NCI-H1436 treated with DMSO at 0.1 percent for 48 hours (cell line): ENCODE measurements around the gene WDR62.
A peak's percentile ranks its signal among the peaks of the same experiment; 100 is the strongest.
"Not testable (repeated sequence)": the region's sequence is repeated elsewhere in the genome, so short reads cannot be mapped to it uniquely, and the experiment has no call there.

Experiments used
- DNase-seq: peaks from one replicate; lab custom pipeline; 2025; lab: John Stamatoyannopoulos, UW

Gene WDR62

DNA sequence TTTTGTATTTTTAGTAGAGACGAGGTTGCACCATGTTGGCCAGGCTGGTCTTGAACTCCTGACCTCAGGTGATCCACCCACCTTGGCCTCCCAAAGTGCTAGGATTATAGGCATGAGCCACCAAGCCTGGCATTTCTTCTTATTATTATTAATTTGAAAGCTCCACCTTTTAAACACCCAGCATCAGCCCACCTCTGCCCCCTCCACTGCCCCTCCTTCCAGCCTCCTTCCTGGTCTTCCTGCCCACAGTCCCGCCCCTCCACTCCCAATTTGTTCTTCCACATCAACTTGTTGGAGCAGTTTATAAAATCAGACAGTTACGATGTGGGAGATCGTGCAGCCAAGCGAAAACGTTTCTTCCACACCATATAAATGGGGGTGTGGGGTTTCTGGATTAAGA is 14.2 kb upstream of the WDR62 start:
- no peak for DNase-seq

DNA sequence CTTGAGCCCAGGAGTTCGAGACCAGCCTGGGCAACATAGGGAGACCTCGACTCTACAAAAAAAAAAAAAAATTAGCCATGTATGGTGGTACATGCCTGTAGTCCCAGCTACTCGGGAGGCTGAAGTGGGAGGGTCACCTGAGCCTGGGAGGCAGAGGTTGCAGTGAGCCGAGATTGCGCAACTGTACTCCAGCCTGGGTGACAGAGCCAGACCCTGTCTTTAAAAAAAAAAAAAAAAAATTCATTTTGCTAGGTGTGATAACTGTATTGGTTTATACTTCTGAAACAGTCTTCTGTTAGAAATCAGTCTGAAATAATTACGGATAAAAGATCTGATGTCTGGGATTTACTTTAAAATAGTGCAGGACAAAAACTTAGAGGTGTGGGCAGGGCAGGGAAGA is 13.6 kb upstream of the WDR62 start:
- not testable (repeated sequence) for DNase-seq

DNA sequence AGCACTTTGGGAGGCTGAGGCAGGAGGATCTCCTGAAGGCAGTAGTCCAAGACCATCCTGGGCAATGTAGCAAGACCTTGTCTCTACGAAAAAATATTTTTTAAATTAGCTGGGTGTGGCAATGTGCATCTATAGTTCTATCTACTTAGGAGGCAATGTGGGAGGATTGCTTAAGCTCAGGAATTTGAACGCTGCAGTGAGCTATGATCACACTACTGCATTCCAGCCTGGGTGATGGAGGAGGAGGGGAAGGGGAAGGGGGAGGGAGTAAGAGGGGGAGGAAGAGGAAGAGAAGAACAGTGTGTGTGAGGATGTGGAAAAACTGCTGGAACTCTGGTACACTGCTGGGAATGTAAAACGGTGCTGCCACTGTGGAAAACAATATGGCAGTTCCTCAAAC is 12.9 kb upstream of the WDR62 start:
- no peak for DNase-seq

DNA sequence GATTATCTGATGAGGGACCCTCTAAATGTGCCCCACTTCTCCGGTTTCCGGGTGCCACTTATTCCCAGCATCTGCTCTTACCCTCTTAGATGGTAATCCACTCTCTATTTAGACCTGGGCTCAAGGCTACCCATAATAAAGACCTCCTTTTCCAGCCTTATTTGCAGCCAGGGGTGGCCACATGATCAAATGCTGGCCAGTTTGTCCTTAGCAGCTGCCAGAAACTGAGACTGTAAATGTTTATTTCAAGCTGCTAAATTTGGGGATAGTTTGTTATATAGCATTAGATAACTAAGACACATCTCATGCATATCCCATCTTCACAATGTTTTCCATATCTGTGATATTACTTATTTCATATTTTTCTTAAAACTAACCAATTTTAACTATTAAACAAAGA is 10.7 kb upstream of the WDR62 start:
- no peak for DNase-seq

DNA sequence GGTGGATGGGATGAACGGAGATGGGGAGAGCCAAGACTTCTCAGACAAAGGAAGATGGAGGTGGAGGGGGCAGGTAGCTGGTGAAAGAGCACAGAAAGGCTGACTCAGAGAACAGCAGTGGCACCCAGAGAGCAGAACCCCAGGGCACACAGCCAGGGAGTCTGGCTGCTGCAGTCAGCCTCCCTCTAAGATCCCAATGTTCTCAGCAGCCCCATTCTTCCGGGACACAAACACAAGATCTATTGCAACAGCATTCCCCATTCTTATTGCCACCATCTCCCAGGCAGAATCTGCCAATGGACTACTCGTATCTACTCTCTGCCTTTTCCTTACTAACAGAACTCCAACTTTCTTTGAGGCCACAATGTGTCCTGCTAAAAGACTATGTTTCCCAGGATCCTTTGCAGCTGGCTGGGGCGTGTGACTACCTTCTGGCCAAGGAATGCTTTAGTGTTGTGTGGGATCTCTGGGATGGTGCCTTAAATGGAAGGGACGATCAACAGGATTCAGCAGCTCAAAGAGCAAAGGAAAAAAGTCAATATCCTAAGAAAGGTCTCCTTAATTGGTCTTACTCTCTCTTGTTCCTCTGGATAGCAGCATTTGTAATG is 8.2 kb upstream of the WDR62 start:
- no peak for DNase-seq

DNA sequence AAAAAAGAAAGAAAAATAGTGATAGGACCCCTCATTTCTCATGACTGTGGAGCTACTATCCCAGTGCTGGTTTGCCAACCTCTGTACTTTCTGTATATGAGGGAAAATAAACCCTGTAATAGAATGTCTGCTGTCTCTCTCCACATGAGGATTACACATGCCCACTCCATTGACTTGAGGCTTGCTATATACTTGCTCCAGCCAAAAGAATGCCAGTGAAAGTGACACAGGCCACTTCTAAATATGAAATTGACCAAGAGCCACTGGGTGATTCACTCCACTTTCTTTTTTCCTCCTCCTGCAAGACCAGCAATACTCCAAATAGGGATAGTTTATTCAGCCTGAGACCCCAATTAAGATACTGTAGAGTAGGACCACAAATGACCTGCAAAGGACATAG is 6.9 kb upstream of the WDR62 start:
- DNase-seq, result no peak

DNA sequence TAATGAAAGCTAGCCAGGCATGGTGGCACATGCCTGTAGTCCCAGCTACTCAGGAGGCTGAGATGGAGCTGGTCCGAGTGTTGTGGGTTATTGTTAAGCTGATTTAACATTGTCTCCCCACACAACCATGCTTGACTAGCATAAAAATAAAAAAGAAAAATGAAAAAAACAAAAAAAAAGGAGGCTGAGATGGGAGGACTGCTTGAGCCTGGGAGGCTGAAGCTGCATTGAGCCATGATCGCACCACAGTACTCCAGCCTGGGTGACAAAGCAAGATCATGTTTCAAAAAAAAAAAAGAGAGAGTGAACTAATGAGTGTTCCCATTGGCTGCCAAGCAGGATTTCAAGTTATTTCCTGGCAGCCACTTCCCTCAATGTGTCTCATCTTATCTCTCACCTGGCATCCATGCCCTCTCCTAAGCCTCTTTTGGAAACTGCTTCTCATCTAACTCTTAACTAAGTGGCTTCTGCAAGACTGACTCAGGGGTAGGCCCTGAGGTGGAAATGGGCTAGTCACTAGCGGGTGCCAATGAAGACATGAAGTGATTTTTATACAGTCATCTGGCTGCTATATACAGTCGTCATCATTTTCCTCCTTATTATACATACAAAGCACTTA is 5.5 kb upstream of the WDR62 start:
- DNase-seq, result no peak

DNA sequence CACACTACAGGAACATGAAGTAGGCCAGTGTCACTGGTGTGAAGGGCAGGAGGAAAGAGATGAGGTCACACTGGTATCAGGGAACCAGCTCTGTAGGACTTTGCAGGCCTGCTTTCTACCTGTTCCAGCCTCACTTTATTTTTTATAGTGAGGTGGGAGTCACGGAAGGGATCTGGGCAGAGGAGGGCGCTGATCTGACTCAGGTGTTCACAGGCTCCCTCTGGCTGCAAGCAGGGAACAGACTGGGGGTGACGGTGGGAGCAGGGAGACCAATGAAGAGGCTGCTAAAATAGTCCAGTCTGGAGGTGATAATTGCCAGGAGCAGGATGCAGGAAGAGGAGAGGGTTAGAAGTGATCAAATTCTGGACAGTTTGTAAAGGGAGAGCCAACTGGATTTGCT is 3.5 kb upstream of the WDR62 start:
- DNase-seq, result no peak

DNA sequence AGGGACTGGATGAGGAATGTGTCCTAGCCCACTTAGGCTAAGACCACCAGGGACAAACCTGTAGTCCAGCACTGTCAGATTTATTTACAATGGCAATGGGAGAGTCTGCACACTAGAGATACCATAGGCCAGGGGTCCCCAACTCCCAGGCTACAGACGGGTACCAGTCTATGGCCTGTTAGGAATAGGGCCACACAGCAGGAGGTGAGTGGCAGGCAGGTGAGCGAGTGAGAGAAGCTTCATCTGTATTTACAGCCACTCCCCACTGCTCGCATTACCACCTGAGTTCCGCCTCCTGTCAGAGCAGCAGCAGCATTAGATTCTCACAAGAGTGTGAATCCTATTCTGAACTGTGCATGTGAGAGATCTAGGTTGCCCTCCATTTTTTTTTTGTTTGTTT is 3.1 kb upstream of the WDR62 start:
- DNase-seq, result no peak

DNA sequence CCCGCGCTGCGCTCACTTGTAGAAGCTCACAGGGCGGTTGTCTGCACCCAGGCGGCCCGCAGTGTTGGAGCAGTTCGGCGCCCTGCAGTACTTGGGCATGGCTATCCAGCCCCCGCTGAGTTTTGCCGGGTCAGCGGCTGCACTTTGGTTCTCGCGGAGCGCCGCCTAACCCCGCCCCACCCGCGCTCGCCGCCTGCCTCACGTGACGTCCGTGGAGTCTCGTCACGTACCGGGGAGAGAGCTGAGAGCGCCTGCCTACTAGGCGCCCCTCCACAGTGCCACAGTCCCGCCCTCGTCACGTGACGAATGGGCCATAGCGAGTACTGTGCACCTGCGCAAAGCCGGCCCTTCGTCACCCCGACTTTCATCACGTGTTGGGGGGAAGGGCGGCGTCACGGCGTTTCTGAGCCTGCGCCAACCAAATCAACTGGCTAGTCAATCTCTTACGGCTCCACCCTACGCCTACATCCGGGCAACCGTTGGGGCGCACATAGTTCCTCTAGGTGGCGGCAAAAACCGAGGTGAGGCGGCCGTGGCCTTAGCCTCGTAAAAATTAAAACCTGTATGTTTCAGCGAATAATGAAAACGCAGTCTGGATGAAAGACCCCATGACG is 471 bp upstream of the WDR62 start, which contains the start of gene THAP8:
Gene THAP8 (minus strand): TSS at position 167 of the 614 bp plus-strand sequence. CDS start 68 bp downstream, at position 99.
- peak; percentile 92 for DNase-seq

DNA sequence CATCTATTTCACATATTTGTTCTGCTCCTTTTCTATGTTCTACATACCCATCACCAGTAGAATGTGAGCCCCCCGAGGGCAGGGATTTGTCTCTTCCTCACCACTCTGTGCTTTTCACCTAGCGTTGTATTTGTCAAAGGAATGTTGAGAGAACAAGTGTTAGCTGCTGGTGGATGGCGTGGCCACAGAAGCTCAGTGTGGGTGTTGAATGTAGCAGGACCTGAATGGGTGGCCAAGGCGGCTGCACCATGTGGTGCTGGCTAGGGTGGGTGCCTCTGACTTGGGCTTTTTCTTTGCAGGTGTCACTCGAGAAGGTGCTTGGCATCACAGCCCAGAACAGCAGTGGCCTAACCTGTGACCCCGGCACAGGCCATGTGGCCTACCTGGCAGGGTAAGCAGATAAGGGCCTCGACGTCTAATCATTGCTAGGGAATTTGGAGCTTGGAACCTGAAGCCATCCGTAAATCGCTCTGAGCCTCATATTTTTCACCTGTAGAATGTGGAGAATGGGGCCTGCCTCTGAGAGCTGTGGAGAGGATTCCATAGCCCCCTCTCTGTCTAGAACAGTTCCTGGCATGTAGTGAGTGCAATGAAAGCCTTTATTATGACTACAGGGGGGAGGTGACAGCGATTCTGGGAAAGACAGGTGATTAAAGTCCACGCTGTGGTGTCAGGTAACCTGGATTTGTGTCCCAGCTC is 3.9 kb downstream of the WDR62 start:
- no peak for DNase-seq

DNA sequence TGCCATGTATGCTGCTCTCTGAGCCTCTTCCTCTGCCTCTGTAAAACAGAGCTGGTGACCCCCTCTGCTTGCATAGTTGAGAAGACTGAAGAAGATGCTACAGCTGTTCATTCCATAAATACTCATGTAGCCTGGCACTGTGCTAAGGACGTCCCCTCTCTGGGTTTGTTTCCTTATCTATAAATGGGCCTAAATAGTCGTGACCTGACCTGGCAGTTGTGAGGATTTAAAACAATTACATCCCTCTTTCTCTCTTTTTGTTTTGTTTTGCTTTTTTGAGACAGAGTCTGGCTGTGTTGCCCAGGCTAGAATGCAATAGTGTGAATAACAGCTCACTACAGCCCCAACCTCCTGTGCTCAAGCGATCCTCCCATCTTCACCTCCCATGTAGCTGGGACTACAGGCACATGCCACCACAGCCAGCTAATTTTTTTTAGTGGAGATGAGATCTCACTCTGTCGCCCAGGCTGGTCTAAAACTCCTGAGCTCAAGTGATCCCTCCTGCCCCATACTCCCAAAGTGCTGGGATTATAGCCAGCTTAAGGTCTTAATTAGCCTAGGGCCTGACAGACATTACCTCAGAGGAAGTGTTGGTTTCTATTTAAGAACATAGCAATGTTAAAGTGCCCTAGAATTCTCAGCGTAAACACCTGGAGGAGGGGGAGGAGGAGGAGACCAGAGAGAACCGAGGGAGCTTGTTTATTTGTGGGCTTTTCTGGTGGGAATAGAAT is 4.6 kb downstream of the WDR62 start:
- no peak for DNase-seq

DNA sequence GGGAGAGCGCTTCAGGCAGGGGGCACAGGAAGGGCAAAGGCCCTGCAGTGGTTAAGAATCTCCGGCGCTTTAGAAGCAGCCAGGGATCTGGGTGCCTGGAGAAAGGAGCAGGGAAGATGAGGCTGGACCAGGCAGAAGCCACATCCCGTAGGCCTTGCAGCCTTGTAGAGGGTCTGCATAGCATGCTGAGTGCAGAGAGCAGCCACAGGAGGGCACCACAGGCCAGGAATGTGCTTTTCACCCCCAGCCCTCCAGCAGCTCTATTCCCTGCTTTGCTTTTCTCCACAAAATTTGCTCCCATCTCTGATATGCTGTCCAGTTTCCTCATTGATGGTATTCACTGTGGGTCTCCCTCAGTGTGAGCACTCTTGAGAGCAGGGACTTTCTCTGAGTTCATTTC is 5.7 kb downstream of the WDR62 start:
- DNase-seq, result no peak

DNA sequence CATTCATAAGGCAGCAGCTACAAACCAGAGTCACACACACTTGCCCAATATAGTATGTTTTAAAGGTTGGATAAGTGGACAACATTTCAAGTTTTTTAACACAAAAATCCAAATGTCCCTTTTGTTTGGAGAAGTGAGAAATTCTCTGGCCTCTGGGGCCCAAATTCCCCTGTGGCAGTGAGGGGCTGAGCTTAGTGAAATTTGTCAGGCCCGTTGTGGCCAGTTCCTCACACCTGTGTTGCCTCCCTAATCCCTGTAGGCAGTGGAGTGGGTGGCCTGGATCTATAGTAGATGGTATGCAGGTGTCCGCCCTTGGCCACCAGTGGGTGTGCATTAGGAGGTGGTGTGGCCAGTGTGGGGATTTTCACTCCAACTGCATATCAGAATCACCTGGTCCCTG is 6.7 kb downstream of the WDR62 start:
- no peak for DNase-seq

DNA sequence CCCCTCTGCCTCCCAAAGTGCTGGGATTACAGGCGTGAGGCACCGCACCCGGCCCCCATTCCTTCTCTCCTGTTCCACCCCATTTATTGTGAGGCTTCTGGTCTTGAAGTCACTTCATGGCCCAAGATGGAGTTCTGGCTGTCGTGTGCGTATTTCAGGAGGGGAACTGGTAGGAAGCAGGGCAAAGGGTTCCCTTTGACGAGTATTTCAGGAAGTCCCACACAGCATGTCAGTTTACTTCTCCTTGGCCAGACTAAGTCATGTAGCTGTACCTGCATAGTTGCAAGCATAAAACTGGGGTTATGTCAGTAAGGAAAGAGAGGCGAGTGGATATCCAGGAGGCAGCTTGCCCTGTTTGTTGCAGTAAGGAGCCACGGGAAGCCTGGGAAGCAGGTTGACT is 10.1 kb downstream of the WDR62 start:
- DNase-seq, result no peak

DNA sequence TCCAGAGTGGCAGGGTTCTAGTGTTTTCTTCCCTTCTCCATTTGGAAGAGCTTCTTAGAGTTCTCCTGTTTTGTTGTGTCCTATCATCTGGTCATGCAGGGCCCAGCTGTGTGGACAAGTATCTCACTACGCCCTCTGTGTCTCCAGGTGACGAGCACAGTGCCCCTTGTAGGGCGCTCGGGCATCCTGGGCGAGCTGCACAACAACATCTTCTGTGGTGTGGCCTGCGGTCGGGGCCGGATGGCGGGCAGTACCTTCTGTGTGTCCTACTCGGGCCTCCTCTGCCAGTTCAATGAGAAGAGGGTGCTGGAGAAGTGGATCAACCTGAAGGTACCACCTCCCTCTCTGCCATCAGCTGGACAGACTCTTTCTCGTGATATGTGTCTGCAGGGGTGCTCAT is 13.0 kb downstream of the WDR62 start:
- DNase-seq, result no peak

DNA sequence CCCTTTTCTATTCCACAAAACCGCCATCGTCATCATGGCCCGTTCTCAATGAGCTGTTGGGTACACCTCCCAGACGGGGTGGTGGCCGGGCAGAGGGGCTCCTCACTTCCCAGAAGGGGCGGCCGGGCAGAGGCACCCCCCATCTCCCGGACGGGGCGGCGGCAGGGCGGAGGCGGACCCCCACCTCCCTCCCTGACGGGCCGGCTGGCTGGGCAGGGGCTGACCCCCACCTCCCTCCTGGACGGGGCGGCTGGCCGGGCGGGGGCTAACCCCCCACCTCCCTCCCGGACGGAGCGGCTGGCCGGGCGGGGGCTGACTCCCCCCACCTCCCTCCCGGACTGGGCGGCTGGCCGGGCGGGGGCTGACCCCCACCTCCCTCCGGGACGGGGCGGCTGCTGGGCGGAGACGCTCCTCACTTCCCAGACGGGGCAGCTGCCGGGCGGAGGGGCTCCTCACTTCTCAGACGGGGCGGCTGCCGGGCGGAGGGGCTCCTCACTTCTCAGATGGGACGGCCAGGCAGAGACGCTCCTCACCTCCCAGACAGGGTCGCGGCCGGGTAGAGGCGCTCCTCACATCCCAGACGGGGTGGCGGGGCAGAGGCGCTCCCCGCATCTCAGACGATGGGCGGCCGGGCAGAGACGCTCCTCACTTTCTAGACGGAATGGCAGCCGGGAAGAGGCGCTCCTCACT is 14.3 kb downstream of the WDR62 start:
- DNase-seq, result not testable (repeated sequence)

DNA sequence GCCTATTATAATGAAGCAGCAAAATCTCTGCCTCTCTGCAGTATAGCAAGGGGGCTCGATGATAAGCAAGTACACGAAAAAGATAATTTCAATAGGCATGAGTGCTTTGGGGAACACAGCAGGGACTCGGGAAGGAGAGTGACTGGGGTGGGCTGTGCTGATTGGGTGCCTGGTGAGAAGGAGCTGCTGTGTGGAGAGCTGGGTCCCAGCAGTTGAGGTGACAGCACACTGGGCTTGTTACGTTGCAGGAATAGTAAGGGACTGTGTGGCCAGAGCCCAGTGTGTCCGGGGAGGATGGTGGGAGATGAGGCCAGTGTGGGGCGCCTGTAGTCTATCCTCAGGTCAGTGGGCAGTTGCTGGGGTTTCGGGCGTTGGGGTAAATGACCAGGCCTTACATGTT is 17.4 kb downstream of the WDR62 start:
- DNase-seq, result no peak

DNA sequence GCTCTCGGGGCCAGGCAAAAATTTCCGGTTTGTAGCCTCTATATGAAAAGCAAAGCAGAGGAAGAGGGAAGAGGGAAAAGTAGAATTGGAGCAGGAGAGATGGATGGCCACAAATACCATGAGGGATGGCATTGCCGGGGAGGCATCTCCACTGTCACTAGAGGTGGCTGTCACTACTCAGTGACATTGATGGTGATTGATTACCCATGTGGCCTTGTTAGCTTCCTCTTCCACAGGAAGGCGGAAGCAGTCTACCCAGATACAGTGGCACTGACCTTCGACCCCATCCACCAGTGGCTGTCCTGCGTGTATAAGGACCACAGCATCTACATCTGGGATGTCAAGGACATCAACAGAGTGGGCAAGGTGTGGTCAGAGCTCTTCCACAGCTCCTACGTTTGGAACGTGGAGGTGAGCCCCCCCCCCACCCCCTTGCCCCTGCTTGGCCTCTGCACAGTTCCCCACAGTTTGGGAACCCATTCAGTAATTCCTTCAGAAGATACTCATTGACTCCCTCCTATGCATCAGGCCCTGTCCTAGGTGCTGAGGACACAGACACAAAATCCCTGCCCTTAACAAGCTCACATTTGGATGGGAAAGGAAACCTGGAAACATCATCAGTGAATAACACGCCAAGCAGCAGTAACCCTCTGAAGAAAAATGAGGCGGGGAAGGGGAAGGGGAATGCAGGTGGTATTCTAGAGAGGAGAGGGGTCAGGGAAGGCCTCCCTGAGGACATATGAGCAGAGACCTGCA is 18.6 kb downstream of the WDR62 start:
- no peak for DNase-seq

DNA sequence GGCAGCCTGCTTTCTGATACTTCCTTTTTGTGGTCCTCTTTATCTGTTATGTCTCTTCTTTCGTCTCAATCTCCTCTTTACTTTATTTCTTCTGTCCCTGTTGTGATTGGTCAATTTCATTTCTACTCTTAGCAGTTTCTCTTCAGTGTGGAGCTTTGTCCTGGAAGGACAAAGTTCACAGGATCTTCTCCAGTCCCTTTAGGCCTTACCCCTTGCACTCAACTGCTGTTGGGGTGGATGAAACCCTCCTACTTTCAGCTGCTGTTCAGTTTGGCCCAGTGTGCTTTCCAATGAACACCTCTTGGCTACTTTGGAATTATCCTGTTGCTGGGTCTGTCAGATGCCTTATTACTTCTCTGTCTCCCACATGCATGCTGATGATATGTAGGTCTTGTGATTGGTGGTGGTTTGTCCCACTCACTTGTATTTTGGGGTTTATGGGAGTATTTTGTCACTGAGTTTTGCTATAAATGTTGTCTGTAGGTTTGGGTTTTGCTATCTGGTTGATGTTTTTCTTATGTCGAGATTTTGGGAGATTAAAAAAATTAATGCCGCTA is 24.8 kb downstream of the WDR62 start:
- DNase-seq, result no peak

DNA sequence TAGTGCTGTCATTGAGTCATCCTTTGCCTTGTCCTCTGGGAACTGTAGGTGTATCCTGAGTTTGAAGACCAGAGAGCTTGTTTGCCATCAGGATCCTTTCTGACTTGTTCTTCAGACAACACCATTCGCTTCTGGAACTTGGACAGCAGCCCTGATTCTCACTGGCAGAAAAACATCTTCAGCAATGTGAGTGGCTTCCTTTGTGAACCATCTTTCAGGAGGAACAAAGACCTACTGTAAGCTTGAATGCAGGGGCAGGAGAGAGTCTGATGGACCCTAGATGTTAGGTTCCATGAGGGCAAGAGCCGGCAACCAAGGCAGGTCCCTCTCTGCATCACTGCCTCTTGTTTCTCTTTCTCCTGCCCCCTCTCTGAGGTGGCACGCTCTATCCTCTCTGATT is 26.7 kb downstream of the WDR62 start:
- DNase-seq, result no peak
